ENCODE data around the gene REC8.

REC8 gene

GRCh38 chr14:24127673-24128072 lies 44.2 kb upstream of the REC8 start:
- TF ChIP-seq CTCF (IDR thresholded peaks at IDR 0.05; ENCODE audit: low read depth, low read length) (no peak), POLR2A (IDR thresholded peaks at IDR 0.05; ENCODE audit: extremely low read depth, insufficient read length) (no peak), MAX (IDR thresholded peaks at IDR 0.05; ENCODE audit: low read depth, low read length) (no peak), MYC (IDR thresholded peaks at IDR 0.05; ENCODE audit: low read depth, low read length) (no peak)
- H3K4me3 ChIP-seq (ENCODE audit: low read depth, low read length), result no peak overlapping the region
- no peak for DNase-seq (ENCODE audit: low read depth)

- no peak overlapping the region for H3K4me3 ChIP-seq (ENCODE audit: low read depth, low read length)
- DNase-seq (ENCODE audit: low read depth), result no peak
- TF ChIP-seq MAX (IDR thresholded peaks at IDR 0.05; ENCODE audit: low read depth, low read length) (no peak), MYC (IDR thresholded peaks at IDR 0.05; ENCODE audit: low read depth, low read length) (no peak), CTCF (IDR thresholded peaks at IDR 0.05; ENCODE audit: low read depth, low read length) (no peak), POLR2A (IDR thresholded peaks at IDR 0.05; ENCODE audit: extremely low read depth, insufficient read length) (no peak)
These were observed 42.4 kb upstream of the REC8 start for GRCh38 chr14:24129410-24129998.

GRCh38 chr14:24130380-24130716 lies 41.5 kb upstream of the REC8 start, which contains the start of gene FITM1:
Gene FITM1, plus strand, starts transcription at chr14:24130659. Its CDS starts 905 bp downstream, at chr14:24131564.
- DNase-seq (ENCODE audit: low read depth), result no peak
- no peak within 1 kb of the TSS for H3K4me3 ChIP-seq (ENCODE audit: low read depth, low read length)
- TF ChIP-seq MAX (IDR thresholded peaks at IDR 0.05; ENCODE audit: low read depth, low read length) (no peak), POLR2A (IDR thresholded peaks at IDR 0.05; ENCODE audit: extremely low read depth, insufficient read length) (no peak), CTCF (IDR thresholded peaks at IDR 0.05; ENCODE audit: low read depth, low read length) (no peak)

GRCh38 chr14:24130717-24131548 lies 40.9 kb upstream of the REC8 start:
- DNase-seq (ENCODE audit: low read depth), result no peak
- no peak overlapping the region for H3K4me3 ChIP-seq (ENCODE audit: low read depth, low read length)
- TF ChIP-seq POLR2A (IDR thresholded peaks at IDR 0.05; ENCODE audit: extremely low read depth, insufficient read length) (no peak), CTCF (IDR thresholded peaks at IDR 0.05; ENCODE audit: low read depth, low read length) (no peak), MYC (IDR thresholded peaks at IDR 0.05; ENCODE audit: low read depth, low read length) (no peak), MAX (IDR thresholded peaks at IDR 0.05; ENCODE audit: low read depth, low read length) (no peak)

- TF ChIP-seq POLR2A (IDR thresholded peaks at IDR 0.05; ENCODE audit: extremely low read depth, insufficient read length) (no peak), MAX (IDR thresholded peaks at IDR 0.05; ENCODE audit: low read depth, low read length) (no peak), MYC (IDR thresholded peaks at IDR 0.05; ENCODE audit: low read depth, low read length) (no peak), CTCF (IDR thresholded peaks at IDR 0.05; ENCODE audit: low read depth, low read length) (no peak)
- no peak overlapping the region for H3K4me3 ChIP-seq (ENCODE audit: low read depth, low read length)
- no peak for DNase-seq (ENCODE audit: low read depth)
These were observed 40.3 kb upstream of the REC8 start for GRCh38 chr14:24131549-24131966.
